Thymus (tissue), 14 donors: ENCODE data around the gene ZNF586. TPM values are rescaled to one million over a fixed set of nuclear protein-coding genes. Genes with fewer than 3 reads are reported as not detected.
"Not testable (repeated sequence)": the region's sequence is repeated elsewhere in the genome, so short reads cannot be mapped to it uniquely, and the experiment has no call there.

Experiments used
- DNase-seq, 9 donors: peaks; one replicate each; pipeline ENCODE4 v3.0.0-alpha.2; 2013; ENCODE audit warnings: low spot score in 9 of 9, low read depth in 6 of 9, missing footprints in 1 of 9
- H3K27ac ChIP-seq, 2 donors: one replicate each; pipeline ENCODE4 v1.5.1; 2013; ENCODE audit warnings: control low read depth in 1 of 2, low read depth in 1 of 2, low read length in 1 of 2, mild to moderate bottlenecking in 1 of 2, moderate library complexity in 1 of 2
- H3K27me3 ChIP-seq, 2 donors: one replicate each; pipeline ENCODE4 v1.5.1; 2013; ENCODE audit warnings: low read length in 1 of 2; ENCODE audit not compliant: control insufficient read depth in 2 of 2, insufficient read depth in 1 of 2
- H3K36me3 ChIP-seq, 2 donors: one replicate each; pipeline ENCODE4 v1.5.1; 2013; ENCODE audit warnings: low read length in 1 of 2, mild to moderate bottlenecking in 1 of 2, moderate library complexity in 1 of 2; ENCODE audit not compliant: control insufficient read depth in 2 of 2, insufficient read depth in 2 of 2
- H3K4me1 ChIP-seq, 2 donors: one replicate each; pipeline ENCODE4 v1.5.1; 2013; ENCODE audit warnings: low read length in 2 of 2; ENCODE audit not compliant: control insufficient read depth in 2 of 2, insufficient read depth in 2 of 2
- H3K4me3 ChIP-seq, 2 donors: one replicate each; pipeline ENCODE4 v1.5.1; 2013; ENCODE audit warnings: low read length in 2 of 2, control low read depth in 1 of 2, mild to moderate bottlenecking in 1 of 2
- H3K9me3 ChIP-seq, 2 donors: one replicate each; pipeline ENCODE4 v1.5.1; 2013; ENCODE audit warnings: low read length in 1 of 2, mild to moderate bottlenecking in 1 of 2; ENCODE audit not compliant: control insufficient read depth in 2 of 2, insufficient read depth in 1 of 2
- WGBS: extraction: QIAGEN DNeasy Blood & Tissue Kit; methylation state at CpG from one replicate; pipeline ENCODE4 v1.1.7; 2013; 5-methylcytosine and 5-hydroxymethylcytosine counted together
- long read RNA-seq, 10 donors: transcript quantifications; one replicate each; lab custom pipeline, GENCODE V29; 2026
- polyA plus RNA-seq: library from polyadenylated mRNA; stranded (reverse); fragments of 200-250 nt; gene quantifications from one replicate; pipeline ENCODE4 v1.2.3, GENCODE V29; 2013
- total RNA-seq: library from RNA; stranded (reverse); fragments of 120-200 nt; gene quantifications from one replicate; pipeline ENCODE4 v1.2.4, GENCODE V29; 2013
- donor health status: healthy.

ZNF586 gene
- total RNA-seq (26.9 TPM), polyA plus RNA-seq (15.2 TPM)
- long read RNA-seq, donor 1, result 0 reads
- long read RNA-seq, donor 2, partial matches to known transcripts, result 0 of 5 reads
- long read RNA-seq, donor 2, other reads (novel, unspliced or antisense), result 0 of 5 reads
- long read RNA-seq, donor 3, partial matches to known transcripts, result 0 of 6 reads
- long read RNA-seq, donor 3, other reads (novel, unspliced or antisense), result 0 of 6 reads
- long read RNA-seq, donor 4, partial matches to known transcripts, result 0 of 1 reads
- long read RNA-seq, donor 4, other reads (novel, unspliced or antisense), result 0 of 1 reads
- long read RNA-seq, donor 5, transcript ZNF586-203 (3 exons, 2,163 nt), result major isoform, 5 of 6 reads
- long read RNA-seq, donor 5, partial matches to known transcripts, result 0 of 6 reads
- long read RNA-seq, donor 5, other reads (novel, unspliced or antisense), result 0 of 6 reads
- long read RNA-seq, donor 6, partial matches to known transcripts, result 0 of 1 reads
- long read RNA-seq, donor 6, other reads (novel, unspliced or antisense), result 0 of 1 reads
- long read RNA-seq, donor 7, partial matches to known transcripts, result 0 of 4 reads
- long read RNA-seq, donor 7, other reads (novel, unspliced or antisense), result 0 of 4 reads
- long read RNA-seq, donor 8, partial matches to known transcripts, result 0 of 2 reads
- long read RNA-seq, donor 8, other reads (novel, unspliced or antisense), result 0 of 2 reads
- long read RNA-seq, donor 9, partial matches to known transcripts, result 7 of 8 reads
- long read RNA-seq, donor 9, other reads (novel, unspliced or antisense), result 0 of 8 reads
- long read RNA-seq, donor 10, partial matches to known transcripts, result 0 of 2 reads
- long read RNA-seq, donor 10, other reads (novel, unspliced or antisense), result 0 of 2 reads

DNA sequence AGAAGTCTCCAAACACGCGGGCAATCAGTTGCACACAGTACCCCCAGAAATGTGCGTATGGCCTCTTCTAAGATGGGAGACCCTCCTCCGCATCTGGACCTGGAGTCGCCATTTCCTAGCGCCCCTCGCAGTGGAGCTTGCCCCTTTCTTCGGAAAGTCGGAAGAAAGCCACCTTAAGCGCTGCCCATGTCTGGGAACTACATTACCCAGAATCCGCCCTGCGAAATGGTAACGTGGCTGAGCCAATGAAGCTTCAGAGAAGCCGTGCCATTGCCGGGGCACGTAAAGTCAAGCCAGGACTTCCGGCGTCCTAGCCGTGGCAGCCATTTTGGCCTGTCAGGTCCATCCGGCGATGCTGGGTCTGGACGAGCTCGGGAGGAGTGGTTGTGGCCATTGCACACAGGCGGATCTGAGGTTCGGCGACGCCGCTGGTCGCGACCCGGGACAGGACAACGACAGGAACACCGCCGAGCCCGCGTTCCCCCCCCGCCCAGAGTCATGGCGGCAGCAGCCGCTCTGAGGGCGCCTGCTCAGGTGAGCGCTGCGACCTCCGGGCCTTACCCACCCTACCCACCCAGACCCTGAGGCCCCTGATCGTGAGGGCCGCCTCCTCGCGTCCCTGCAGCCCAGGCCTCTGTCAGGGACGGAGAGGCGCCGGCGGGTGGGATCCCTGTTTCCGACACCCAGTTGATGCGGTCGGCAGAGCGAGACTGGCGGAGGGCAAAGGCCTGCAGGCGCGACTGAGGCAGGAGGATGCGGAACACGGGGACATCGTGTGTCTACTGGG is at the start of gene ZNF586:
Gene ZNF586, plus strand, starts transcription at position 332 of the 787 bp plus-strand sequence. Its CDS starts 167 bp downstream, at position 499.
- peak within 1 kb of the TSS; percentile 89 to 100 for H3K4me3 ChIP-seq
- peaks cover 9 to 12% of the 10 kb centered on the region in 2 donors for H3K4me1 ChIP-seq
- peak within 1 kb of the TSS; percentile 73 to 90 for H3K27ac ChIP-seq
- H3K9me3 ChIP-seq, result peaks cover 4 to 36% of the 10 kb centered on the region in 2 donors
- peak; percentile 72 to 94 (median 86) for DNase-seq
- H3K27me3 ChIP-seq, result no peaks in the 10 kb centered on the region
- peaks cover 25 to 28% of the 10 kb centered on the region in 2 donors for H3K36me3 ChIP-seq
- 2% methylated on average over 61 of the region's 61 CpGs for WGBS

DNA sequence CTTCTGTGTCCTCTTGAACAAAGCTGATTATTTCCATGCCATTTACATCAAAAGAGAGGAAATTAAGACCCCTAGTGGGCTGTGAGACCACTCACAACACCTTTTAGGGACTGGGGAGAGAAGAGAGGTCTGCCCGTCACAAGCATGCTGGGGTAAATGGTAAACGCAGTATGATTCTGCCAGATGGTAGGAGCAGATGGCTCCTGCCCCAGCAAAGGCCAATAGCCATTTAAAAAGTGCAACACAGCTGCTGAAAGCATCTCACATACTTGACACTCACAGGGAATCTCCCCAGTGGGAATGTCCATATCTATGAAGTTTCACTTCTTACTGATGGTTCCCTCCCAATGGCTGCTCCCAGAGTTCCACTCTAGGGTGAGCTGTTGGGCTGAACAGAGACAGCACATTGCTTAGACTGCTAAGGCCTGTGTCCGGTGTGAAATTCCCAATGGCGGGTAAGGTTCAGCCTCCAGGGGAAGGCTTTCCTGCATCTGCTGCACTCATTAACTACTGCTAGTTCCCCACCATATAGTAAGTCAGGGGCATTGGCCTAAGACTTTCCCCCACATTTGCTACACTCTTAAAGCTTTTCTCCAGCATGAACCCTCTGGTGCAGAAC is 49.5 kb upstream of the ZNF586 start:
- no peak overlapping the region for H3K4me3 ChIP-seq
- H3K27ac ChIP-seq, result no peak overlapping the region
- H3K27me3 ChIP-seq, result no peaks in the 10 kb centered on the region
- no peak for DNase-seq
- peaks cover 40 to 48% of the 10 kb centered on the region in 2 donors for H3K36me3 ChIP-seq
- 99% methylated on average over 4 of the region's 4 CpGs for WGBS
- H3K4me1 ChIP-seq, result no peaks in the 10 kb centered on the region
- peaks cover 32 to 48% of the 10 kb centered on the region in 2 donors for H3K9me3 ChIP-seq

DNA sequence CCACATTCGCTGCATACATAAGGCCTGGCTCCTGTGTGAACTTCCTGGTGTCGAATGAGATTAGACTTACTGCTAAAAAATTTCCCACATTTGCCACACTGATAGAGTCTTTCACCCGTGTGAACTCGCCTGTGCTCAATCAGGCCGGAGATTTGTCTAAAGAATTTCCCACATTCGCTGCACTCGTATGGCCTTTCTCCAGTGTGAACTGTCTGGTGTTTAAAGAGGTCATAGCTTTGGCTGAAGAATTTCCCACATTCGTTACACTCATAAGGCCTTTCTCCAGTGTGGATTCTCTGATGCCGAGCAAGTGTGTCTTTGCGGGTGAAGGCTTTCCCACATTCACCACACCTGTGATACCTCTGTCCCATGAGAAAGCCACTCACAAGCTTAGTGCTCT is 48.6 kb upstream of the ZNF586 start:
- DNase-seq, result no peak
- Histone ChIP-seq H3K27ac (no peak overlapping the region), H3K4me1 (no peaks in the 10 kb centered on the region), H3K36me3 (peaks cover 40 to 48% of the 10 kb centered on the region in 2 donors), H3K4me3 (no peak overlapping the region), H3K27me3 (no peaks in the 10 kb centered on the region), H3K9me3 (peaks cover 32 to 51% of the 10 kb centered on the region in 2 donors)
- 98% methylated on average over 10 of the region's 10 CpGs for WGBS

DNA sequence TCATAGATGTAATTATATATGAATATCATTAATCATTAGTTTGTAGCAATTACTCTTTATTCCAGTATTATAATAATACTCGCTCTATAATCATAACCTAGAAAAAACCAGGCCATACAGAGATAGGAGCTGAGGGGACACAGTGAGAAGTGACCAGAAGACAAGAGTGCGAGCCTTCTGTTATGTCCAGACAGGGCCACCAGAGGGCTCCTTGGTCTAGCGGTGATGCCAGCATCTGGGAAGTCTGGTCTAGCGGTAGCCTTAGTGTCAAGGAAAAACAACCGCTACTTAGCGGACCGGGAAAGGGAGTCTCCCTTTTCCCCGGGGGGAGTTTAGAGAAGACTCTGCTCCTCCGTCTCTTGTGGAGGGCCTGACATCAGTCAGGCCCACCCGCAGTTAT is 31.2 kb upstream of the ZNF586 start:
- H3K9me3 ChIP-seq, H3K4me1 ChIP-seq, H3K4me3 ChIP-seq, H3K27ac ChIP-seq, H3K36me3 ChIP-seq, H3K27me3 ChIP-seq: not testable (repeated sequence)
- 19% methylated on average over 10 of the region's 10 CpGs for WGBS
- DNase-seq, result peak in 2 of 9 donors; percentile 4 to 24

DNA sequence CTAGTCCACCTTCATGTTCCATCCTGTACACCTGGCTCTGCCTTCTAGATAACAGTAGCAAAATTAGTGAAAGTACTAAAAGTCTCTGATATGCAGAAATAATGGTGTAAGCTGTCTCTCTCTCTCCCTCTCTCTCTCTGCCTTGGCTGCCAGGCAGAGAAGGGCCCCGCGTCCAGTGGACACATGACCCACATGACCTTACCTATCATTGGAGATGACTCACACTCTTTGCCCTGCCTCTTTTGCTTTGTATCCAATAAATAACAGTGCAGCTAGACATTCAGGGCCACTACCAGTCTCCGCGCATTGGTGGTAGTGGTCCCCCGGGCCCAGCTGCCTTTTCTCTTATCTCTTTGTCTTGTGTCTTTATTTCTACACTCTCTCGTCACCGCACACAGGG is 30.7 kb upstream of the ZNF586 start:
- not testable (repeated sequence) for H3K27me3 ChIP-seq, H3K4me3 ChIP-seq, H3K36me3 ChIP-seq, H3K4me1 ChIP-seq, H3K27ac ChIP-seq, H3K9me3 ChIP-seq, DNase-seq
- WGBS, result 99% methylated on average over 7 of the region's 7 CpGs

DNA sequence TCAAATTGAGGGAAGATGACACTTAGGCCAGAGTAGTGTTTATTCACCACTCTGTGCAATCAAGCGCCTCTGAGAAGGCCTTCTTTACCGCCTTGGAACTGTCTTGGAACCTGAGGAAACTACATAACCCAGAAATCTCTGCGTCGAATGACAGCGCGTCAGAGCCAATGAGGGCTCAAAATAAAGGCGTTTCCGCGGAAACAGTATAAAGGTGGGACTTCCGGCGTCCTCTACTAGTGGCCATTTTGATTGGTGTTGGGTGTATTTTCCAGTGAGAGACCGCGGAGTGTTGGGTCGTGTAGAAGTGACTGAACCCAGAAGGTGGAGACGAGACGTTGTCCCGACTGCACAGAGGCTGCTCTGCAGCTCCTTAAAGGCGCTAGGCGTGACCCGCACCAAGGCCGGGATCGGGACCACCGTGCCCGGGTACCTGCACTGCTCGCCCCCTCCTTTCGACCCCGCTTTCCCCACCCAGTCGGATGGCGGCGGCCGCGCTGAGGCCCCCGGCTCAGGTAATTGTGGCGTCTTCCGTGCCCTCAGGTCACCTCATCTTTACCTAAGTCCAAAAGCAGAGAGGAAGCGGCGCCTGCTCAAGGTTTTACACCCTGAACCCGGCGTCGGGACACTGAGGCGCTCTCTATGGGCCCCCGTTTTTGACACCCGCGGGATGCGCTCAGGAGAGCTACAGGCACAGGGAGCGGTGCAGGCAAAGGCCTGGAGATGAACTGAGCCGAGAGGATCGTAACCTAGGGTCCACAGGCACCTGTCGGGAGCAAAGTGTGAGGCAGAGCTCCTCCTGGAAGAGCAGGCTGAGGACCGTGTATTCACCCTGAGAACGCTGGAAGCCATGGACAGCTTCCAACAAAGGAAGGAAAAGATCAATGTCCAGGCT is 22.6 kb upstream of the ZNF586 start, which contains the start of gene ZNF776:
Gene ZNF776, plus strand, starts transcription at position 236 of the 892 bp plus-strand sequence. Its CDS starts 244 bp downstream, at position 480.
- H3K27me3 ChIP-seq, result no peaks in the 10 kb centered on the region
- 2% methylated on average over 51 of the region's 51 CpGs for WGBS
- peaks cover 12 to 19% of the 10 kb centered on the region in 2 donors for H3K4me1 ChIP-seq
- H3K4me3 ChIP-seq, result peak within 1 kb of the TSS; percentile 77 to 81
- peaks cover 8 to 15% of the 10 kb centered on the region in 2 donors for H3K9me3 ChIP-seq
- peak; percentile 78 to 98 (median 93) for DNase-seq
- H3K27ac ChIP-seq, result peak within 1 kb of the TSS; percentile 91 to 92
- H3K36me3 ChIP-seq, result peaks cover 37 to 39% of the 10 kb centered on the region in 2 donors

DNA sequence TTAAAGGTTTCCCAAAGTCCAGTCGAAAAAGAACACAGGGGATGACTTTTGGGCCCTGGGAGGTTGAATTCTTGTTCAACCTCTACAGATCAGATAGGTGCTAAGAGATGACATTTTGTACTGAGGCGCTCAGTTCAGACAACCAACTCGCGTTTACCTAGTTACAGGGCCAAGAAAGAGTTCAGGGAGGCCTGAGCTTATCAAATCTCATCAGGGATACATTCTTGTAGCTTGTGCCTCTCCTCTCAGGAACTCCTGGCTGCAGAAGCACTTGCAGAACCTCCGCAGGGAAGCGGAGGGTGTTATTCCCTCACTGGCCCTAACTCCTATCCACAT is 22.0 kb upstream of the ZNF586 start:
- DNase-seq, result peak in 2 of 9 donors; percentile 21 to 37
- H3K4me1 ChIP-seq, result peaks cover 12 to 19% of the 10 kb centered on the region in 2 donors
- H3K27ac ChIP-seq, result no peak overlapping the region
- no peaks in the 10 kb centered on the region for H3K27me3 ChIP-seq
- H3K4me3 ChIP-seq, result peak overlapping the region; percentile 77 to 81
- peaks cover 11 to 19% of the 10 kb centered on the region in 2 donors for H3K9me3 ChIP-seq
- H3K36me3 ChIP-seq, result peaks cover 43 to 45% of the 10 kb centered on the region in 2 donors
- 60% methylated on average over 6 of the region's 6 CpGs for WGBS
